Vagina (tissue), 2 donors: ENCODE data around the gene MCM5.

ENCODE experiments used
- POLR2A ChIP-seq, 2 donors: fragments of 450-650 bp; IDR thresholded peaks; one replicate each; pipeline ENCODE4 v1.6.1; 2017; ENCODE audit warnings: antibody characterized with exemption in 2 of 2, mild to moderate bottlenecking in 2 of 2, moderate library complexity in 2 of 2
- POLR2AphosphoS5 ChIP-seq, 2 donors: sonication (generic); formaldehyde crosslinking; IDR thresholded peaks; one replicate each; pipeline ENCODE4 v1.9.0; 2017; ENCODE audit warnings: antibody characterized with exemption in 2 of 2, mild to moderate bottlenecking in 2 of 2, low read depth in 1 of 2; ENCODE audit not compliant: insufficient read depth in 1 of 2
- TF ChIP-seq, protein P1 (sequence below), 3 experiments: fragments of 450-650 bp in 2 of 3; fragments of 200-600 bp in 1 of 3; sonication (generic) in 1 of 3; IDR thresholded peaks; one replicate each; pipeline ENCODE4 v1.5.1; 2017 to 2019; ENCODE audit warnings: antibody characterized with exemption in 3 of 3, mild to moderate bottlenecking in 2 of 3, moderate library complexity in 2 of 3

- TF ChIP-seq, protein P1, sequence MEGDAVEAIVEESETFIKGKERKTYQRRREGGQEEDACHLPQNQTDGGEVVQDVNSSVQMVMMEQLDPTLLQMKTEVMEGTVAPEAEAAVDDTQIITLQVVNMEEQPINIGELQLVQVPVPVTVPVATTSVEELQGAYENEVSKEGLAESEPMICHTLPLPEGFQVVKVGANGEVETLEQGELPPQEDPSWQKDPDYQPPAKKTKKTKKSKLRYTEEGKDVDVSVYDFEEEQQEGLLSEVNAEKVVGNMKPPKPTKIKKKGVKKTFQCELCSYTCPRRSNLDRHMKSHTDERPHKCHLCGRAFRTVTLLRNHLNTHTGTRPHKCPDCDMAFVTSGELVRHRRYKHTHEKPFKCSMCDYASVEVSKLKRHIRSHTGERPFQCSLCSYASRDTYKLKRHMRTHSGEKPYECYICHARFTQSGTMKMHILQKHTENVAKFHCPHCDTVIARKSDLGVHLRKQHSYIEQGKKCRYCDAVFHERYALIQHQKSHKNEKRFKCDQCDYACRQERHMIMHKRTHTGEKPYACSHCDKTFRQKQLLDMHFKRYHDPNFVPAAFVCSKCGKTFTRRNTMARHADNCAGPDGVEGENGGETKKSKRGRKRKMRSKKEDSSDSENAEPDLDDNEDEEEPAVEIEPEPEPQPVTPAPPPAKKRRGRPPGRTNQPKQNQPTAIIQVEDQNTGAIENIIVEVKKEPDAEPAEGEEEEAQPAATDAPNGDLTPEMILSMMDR (IDR thresholded peaks at IDR 0.05), result no peak
- TF ChIP-seq POLR2A (IDR thresholded peaks at IDR 0.05), result no peak
- no peak for TF ChIP-seq POLR2AphosphoS5 (IDR thresholded peaks at IDR 0.05; ENCODE audit: insufficient read depth in 1 of 2, low read depth in 1 of 2)
Observed at GRCh38 chr22:35460688-35461087, 60.7 kb downstream of the MCM5 start.
